NCI-H2171 (cell line): ENCODE measurements around the gene SETBP1.
"Not testable (repeated sequence)": the region's sequence is repeated elsewhere in the genome, so short reads cannot be mapped to it uniquely, and the experiment has no call there.

Experiments
- DNase-seq: peaks from one replicate; lab custom pipeline; 2025; lab: John Stamatoyannopoulos, UW

SETBP1 gene

DNA sequence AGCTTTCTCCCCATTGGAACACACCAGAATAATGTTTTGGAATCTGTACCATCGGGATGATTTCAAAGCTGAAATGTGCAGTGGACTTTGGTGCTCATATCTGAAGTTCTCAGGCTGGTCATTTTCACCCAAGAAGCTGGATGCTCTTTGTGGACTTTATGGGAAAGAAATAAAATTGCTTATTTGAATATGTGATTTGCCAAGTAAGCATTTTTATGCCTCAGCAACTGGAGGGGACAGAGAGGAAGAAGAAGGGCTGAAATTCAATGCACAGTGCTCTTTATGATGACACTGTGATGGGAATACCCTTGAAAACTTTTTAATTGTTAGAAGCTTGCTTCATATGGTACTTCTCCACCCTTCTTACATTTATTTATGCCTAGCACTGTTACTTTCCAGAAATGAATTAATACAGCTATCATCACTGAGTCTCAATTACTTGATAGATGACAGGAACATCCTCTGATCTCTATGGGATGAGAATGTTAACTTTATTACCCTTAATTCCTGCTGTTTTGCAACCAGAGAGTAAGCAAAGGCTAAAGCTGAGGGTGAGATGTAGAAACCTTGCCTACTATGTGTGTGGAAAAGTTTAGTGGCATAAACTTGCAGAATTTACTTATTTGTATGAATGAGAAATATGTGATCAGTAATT is 23.6 kb downstream of the SETBP1 start:
- no peak for DNase-seq

DNA sequence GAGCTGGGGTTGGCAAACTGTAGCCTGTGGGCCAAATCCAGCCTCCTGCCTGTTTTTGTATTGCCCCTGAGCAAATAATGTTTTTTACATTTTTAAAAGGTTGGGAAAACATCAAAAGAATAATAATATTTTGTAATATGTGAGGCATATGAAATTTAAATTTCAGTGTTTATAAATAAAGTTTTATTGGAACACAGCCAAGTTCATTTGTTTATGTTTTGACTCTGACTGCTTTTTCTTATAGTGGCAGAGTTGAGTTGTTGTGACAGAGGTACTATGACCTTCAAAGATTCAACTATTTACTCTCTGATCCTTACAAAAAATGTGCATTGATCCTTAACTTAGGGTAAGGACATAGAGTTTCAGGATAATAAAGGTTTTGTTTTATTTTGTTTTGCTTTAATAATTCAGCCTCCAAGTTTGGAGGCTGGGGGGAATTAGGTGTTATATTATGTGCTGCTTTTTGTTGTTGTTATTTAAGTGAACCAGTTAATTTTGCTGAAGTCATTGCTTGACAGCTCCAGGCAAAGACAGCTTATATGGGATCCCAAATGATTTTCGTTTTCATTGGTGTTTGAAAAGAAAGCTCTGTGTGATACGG is 24.5 kb downstream of the SETBP1 start:
- DNase-seq, result no peak

DNA sequence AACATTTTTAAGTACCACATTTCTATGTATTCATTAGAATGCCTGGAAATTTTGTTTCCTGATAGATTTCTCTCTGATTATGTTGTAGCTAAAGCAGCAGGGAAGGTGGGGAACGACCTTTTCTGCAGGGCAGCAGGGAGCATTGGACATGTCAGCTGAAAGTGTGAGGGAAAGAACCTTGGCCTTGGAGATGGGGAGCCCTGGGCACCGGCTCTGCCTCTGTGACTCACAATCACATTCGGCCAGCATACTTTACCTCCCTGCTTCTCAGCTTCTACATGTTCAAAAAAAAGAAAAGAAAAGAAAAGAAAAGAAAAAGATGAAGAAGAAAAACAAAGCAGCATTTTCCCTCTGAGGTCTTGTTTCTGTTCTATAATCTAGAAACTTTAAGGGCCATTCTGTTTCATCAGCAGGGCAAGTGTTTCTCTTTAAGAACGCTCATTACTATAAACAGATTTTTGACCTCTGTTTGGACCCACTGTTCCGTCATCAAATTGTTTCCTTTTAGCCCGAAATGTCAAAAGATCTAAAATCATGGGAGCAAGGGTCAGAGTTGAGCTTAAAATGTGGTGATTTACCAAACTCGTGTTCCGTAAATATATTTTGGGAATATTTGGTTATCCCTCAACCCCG is 27.9 kb downstream of the SETBP1 start:
- no peak for DNase-seq

DNA sequence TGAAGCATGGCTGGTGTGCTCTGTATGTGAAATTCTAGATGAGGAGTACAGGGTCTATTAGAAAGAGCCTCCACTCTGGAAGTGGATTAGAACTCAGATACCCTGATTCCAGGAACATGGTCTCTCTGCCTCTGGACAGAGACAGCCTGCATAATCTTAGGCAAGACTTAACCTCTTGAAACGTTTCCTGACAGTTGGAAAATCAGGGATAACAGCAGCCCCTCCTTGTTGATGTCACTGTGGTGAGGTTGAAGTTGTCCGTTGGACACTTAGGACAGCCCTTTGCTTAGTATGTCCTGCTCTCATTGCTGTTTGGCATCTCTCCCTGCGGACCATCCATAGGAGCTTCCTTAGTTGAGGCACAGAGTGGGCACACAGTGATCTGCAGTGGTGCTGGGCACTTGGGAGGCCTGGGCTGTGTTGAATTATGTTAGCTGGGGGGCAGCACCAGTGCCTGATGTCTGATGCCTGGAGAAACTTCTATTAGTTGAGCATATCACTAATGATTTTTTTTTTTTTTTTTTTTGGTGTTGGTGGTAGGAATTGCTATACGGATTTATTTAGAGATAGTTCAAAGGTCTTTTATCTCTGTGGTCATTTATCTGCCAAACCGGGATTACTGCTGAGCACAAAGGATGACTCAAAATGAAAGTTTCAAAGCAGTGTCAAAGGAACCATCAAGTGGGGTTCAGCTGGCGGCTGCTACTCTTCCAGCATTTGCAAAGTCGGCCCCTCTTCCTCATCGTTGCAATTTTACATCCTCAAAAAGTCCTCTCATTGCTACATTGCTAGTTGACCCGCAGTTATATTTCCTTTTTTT is 28.8 kb downstream of the SETBP1 start:
- DNase-seq, result no peak

DNA sequence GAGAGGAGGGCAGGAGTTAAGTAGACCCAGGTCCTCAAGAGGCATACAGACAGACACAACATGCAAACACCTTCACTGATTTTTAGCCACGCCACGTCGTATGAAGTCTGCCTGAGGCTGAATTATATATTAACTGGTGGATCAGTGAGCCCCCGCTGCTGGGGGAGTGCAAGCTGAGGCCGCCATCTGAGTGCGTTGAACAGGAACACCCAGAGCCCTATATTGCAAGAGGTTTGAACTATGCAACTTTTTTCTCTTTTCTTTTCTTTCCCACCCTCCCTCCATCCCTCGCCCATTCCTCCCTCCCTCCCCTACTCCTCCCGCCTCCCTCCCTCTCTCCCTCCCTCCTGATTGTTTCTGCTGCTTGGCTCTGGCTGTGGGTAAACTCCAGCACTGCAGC is 30.2 kb downstream of the SETBP1 start:
- DNase-seq, result no peak

DNA sequence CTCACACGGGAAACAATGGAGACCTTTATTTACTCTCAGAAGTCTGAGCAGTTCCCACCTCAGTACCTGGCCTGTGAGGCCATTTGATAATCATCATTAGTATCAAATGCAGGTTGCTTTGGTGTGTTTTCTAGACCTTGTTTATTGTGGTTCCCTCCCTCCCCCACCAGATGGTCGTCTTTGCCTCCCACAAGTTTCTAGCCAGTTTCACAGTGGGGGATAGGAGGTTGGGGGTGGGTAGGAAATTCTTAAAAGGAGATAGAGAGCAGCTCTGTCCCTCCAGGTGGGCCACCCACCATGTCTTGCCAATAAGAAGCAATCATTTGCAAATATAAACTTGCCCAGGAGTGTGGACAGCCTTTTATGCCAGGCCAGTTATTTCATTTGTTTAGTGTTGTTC is 31.3 kb downstream of the SETBP1 start:
- DNase-seq, result no peak

DNA sequence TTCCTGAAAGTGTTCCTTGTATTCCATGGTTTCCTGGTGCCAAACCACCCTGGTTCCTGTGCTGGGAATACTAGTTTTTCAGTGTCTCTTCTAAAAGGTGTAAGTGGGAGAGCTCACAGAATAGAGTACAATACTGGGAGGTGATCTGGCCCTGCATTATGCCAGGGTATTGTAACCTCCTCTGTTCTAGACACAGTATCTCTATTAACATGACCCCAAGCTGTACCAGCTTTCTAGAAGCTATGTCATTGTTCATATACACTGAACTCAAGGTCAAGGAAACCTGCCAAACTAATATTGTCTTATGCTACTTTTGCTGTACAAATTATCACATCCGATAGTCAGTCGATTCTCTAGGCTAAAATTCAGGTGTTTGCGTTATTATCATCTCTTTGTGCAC is 32.7 kb downstream of the SETBP1 start:
- no peak for DNase-seq

DNA sequence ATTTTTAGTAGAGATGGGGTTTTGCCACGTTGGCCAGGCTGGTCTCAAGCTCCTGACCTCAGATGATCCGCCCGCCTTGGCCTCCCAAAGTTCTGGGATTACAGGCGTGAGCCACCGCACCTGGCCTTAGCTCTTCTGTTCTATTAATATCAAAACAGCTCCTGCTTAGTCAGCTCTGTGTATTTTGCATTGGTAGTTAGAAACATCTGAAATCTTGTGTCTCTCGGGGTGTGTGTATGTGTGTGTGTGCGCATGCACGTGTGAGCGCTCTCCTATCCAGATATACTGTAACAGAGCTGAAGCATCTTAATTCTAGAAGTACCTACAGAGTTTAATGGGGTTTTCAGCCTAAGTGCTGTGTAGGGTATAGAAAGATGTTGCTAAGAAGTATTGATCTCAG is 33.7 kb downstream of the SETBP1 start:
- DNase-seq, result no peak

DNA sequence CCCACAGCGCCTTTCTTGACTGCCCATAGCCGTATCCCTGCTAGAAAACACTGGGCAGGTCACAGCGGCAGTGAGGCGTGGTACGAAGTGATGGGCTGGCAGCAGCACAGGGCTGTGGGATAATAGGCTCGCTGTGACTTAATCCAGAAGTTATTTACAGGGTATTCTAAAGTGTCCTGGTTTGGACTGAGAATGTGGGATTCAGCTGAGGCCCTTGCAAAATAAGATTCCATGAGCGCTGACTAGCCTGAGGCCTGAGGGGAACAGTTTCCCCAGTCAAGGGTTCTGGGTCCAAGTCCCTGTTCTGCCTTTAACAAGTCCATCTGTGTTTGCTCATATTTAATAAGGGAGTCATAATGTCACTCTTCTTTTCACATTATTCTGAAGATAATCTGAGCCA is 34.6 kb downstream of the SETBP1 start:
- DNase-seq, result no peak

DNA sequence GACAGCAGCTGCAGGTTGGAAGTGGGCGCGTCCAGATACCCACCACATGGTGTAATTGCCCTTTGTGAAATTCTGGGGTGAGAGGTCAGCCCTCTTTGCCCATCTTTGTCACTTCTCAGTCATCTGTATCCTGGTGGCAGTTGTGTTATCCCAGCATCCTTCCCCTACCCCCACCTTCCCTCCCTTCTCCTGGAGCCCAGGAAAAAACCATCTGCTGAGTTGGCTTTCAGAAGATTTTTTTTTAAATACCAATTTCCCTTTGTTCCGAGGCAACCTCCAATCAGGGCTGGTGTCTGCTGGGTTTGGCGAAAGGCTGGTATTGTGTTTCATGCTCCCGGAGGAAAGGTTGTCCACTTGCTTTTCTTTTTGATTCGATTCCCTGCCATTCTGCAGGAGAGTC is 35.2 kb downstream of the SETBP1 start:
- peak; percentile 92 for DNase-seq

DNA sequence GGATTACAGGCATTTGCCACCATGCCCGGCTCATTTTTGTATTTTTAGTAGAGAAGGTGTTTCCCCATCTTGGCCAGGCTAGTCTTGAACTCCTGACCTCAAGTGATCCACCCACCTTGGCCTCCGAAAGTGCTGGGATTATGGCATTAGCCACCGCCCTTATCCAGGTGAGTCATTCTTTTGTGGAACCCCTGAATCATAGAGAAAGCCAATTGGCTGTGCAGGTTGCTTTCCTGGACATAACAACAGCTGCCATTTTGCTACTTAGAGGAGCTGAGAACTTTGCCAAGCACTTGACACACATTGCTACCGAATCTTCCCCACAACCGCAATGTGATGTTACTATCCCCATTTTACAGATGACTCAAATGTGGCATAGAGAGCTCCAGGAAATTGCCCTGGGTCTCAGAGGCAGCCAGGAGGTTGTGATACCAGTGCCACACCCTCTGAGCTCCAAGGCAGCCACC is 36.0 kb downstream of the SETBP1 start:
- DNase-seq, result no peak

DNA sequence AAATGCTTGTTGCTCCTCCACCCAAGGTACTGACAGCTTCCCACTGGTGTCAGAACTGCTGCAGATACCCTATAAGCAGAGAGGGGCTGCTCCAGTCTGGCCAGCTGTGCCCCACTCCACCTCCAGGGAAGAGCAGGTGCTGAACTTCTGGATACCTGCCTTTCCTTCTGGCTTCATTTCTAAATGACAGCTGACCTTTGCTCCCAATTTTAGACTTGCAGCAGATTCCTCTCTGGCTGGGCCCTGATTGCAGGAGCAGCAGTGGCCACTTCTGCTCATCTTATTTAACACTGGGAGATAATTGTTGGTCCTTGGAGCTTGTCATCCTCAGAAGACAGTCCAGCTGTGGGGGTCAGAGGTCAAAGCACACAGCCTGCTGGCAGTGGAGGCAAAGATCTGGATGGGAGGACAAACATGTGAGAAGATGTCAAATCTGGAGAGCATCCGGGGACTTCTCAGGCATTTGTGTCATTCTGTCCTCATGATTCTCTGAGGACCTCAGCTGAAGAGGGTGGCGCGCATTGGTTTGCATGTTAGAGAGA is 38.9 kb downstream of the SETBP1 start:
- no peak for DNase-seq

DNA sequence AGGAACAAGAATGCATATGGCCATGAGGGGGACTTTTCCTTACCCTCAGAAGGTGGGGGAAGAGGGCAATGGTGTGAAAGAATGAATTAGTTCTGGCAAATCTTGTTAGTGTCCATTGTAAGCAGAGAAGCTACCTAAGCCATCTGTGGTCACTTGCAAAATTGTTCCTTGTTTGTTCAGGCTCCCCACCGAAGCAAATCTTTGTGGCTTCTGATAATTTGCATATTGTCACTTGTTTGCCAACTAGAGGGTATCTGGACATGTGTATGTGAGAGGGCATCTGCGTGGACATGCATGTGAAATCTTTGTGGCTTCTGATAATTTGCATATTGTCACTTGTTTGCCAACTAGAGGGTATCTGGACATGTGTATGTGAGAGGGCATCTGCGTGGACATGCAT is 41.1 kb downstream of the SETBP1 start:
- not testable (repeated sequence) for DNase-seq

DNA sequence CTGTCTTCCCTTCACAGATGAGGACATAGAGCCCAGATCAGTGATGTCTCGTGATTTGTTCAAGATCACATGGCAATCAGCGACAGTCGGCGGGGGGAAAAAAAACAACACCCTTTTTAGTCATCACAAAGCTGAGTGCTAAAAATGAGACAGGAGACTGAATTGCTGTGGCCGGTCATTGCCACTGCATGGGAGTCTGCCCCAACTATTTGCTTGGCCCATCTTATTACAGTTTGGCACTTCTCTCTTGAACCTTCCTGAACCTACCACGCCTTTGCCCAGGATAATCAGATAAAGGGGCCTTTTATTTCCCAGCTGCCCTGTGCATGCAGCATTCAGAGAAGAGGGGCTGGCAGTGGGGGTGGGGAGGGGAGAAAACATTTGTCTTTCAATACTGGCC is 42.7 kb downstream of the SETBP1 start:
- DNase-seq, result no peak

DNA sequence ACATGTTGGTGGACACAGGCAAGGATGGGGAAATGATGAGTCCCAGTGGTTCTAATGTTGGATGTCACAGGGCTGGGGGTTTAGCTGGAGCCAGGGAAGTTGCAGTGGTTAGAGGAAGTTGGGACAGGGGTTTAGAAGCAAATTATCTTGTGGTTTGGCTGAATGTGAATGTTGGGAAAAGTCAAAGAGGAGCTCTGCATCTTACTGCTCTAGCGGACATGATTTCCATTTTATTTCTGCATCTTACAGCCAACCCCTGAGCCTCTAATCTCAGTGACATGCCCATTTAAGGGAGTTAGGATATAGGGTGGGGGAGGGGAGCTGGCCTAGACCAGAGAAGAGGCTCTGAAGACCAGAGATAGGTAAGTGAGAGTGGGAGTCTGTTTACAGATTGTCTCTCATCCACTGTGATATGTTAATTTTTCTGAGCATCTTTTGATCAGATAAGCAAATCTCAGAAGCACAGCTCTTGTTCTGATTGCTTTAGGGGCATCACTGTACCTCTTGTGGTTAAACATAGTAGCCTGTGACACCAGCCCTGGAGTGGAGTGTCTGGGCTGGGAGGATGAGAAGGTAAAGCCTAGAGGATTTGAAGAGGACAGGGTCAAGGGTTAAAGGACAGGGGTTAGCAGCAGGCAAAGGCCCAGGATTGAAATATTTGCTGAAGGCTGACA is 43.6 kb downstream of the SETBP1 start:
- DNase-seq, result no peak

DNA sequence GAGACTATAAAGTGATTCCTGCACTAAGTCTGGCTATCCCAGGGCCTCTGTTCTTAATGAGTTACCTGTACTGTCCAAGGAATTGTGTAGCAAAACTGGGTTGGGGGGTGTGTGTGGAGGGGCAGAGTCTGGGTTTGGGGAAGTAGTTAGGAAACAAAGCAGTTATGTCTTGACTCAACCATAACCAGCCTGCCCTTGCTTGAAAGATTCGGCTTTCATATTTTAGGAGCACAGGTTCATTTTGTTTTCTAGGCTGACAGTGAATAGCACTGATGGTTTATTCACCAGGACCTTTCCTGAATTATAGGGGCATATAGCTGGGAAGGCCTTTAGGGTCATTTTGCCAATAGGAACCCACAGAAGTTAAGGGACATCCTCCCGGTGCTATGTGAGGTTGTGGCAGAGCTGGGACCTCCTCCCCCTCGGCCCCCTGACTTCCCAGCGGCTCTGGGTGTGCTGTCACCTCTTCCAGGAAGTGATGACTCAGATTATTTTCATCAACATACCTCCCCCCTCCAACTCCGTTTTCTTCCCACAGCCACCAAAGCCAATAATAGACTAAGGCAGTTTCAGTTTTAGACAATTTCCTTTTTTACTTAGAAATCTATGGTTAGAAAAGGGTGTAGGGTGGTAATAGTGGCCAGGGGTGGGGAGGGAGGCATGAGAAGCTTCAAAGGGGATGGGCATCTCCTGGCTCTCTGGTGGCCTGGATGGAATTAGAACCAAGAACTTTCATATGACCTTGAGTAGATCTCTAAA is 44.8 kb downstream of the SETBP1 start:
- DNase-seq, result no peak

DNA sequence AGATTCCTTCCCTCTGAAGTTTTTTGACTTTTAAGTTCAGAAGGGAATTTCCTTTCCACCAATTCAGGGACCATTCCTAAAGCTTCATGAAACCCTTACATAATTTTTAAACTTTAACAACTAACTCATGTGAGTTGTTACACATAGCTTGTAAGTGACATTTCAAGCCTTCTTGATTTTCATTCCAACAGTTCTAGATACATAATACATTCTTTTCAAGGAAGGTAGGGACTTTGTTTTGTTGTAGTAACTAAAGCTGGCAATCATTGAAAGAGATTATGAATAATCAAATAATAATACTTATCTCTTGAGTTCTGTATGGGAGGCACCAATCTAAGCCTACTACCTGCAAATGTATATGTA is 45.4 kb downstream of the SETBP1 start:
- DNase-seq, result no peak

DNA sequence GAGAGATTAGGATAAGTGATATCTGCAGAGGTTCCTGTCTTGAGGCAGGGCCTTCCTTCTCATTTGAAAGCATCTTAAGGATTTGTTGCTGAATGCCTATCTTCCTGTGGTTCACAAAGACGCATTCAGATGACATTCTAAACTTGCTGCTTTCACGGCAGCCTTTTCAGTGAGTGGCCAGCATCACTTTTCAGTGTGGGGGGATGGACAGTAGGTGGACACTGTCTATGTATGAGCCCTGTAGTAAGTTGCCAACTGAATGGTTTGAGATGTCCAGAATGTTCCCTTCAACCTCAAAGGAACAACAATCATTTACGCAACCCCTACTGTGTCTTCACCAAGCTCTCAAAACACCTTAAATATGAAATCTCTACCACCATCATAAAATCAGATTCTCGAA is 46.6 kb downstream of the SETBP1 start:
- no peak for DNase-seq

DNA sequence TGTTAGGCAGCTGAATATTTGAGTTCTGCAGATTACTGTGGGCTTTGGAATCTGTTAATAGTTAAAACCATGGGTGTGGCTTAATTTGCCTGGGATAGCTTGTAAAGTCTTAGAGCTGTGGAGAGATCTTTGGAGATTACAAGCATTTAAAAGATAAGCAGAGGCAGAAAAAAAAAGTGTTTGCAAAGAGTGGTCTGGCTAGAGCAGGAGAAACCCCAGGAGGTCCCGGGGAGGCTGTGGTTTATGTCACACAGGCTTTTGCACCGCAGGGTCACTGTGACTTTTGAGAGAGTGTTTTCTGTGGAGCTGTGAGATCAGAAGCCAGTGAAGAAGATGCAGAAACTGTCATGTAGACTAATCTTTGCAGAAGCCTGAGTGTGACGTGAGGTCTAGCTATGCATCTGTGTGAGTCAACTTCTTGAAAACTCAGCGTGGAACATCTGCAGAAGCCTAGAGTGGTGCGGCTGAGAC is 49.0 kb downstream of the SETBP1 start:
- DNase-seq, result no peak

DNA sequence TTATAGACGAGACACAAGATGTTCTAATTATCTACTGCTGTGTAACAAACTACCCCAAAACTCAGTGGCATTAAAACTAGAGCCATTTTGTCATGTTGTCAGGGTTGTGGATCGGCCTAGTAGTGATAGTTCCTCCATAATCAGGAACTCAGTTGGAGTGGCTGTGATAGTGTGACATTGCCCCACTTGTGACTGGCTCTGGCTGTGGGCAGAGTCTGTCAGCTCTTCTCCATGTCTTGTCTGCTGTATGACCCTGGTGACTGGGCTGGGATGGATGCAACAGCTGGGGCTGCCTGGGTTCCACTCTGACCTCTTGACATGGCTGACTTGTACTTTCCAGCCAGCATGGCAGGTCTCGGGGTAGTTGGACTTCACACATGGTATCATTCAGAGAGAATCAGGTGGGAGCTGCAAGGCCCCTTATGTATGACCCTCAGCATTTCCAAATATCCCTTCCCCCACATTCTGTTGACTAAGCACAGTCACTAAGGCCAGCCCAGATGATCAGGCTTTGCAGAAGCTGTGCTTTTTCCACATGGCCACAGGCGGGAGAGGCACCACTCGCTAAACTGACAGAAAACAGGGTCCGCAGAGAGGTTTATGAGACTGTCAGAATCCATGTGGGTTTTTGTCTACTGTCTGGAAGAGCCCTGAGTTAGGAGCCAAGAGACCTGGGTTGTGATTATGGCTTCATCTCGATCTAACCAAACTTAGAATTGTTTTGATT is 50.3 kb downstream of the SETBP1 start:
- no peak for DNase-seq
